DOHH2 (cell line): Measurements from ENCODE around the gene POLA1.

ENCODE experiments used
- H3F3A ChIP-seq: fragments of 200-600 bp; sonication (generic), shearing (Covaris generic); 2 replicates; pipeline ENCODE4 v1.6.0; 2016; ENCODE audit warnings: antibody characterized with exemption, mild to moderate bottlenecking; ENCODE audit not compliant: control insufficient read depth, insufficient read depth
- H3K27ac ChIP-seq: fragments of 200-600 bp; sonication (generic); 2 replicates; pipeline ENCODE4 v1.5.1; 2014; ENCODE audit warnings: low read depth, mild to moderate bottlenecking, low read length, moderate library complexity
- H3K27me3 ChIP-seq: fragments of 200-600 bp; sonication (generic); 2 replicates; pipeline ENCODE4 v1.6.1; 2014; ENCODE audit warnings: mild to moderate bottlenecking, low read length, mixed read lengths; ENCODE audit not compliant: control insufficient read depth
- H3K36me3 ChIP-seq: fragments of 200-600 bp; sonication (generic); 2 replicates; pipeline ENCODE4 v1.6.1; 2014; ENCODE audit warnings: mild to moderate bottlenecking, low read length, moderate library complexity, mixed read lengths; ENCODE audit not compliant: control insufficient read depth
- H3K4me1 ChIP-seq: fragments of 200-600 bp; sonication (generic); 2 replicates; pipeline ENCODE4 v1.6.1; 2014; ENCODE audit warnings: mild to moderate bottlenecking, low read length, mixed read lengths; ENCODE audit not compliant: control insufficient read depth
- H3K4me2 ChIP-seq: fragments of 200-600 bp; sonication (generic); 2 replicates; pipeline ENCODE4 v1.6.0; 2014; ENCODE audit warnings: mild to moderate bottlenecking, low read length, moderate library complexity
- H3K4me3 ChIP-seq: fragments of 200-600 bp; sonication (generic); 2 replicates; pipeline ENCODE4 v1.5.1; 2014; ENCODE audit warnings: mild to moderate bottlenecking, low read length, mixed read lengths
- H3K79me2 ChIP-seq: fragments of 200-600 bp; sonication (generic); 2 replicates; pipeline ENCODE4 v1.6.1; 2014; ENCODE audit warnings: mild to moderate bottlenecking, low read length, mixed read lengths; ENCODE audit not compliant: control insufficient read depth
- H3K9me2 ChIP-seq: fragments of 200-600 bp; sonication (generic); replicated peaks from 2 replicates; pipeline ENCODE4 v1.6.1; 2014; ENCODE audit warnings: mild to moderate bottlenecking, low read length, mixed read lengths; ENCODE audit not compliant: control insufficient read depth
- H3K9me3 ChIP-seq: fragments of 200-600 bp; sonication (generic); 2 replicates; pipeline ENCODE4 v1.6.1; 2014; ENCODE audit warnings: antibody characterized with exemption, low read length, mixed read lengths; ENCODE audit not compliant: control insufficient read depth, insufficient read depth
- H4K20me1 ChIP-seq: fragments of 200-600 bp; sonication (generic); 2 replicates; pipeline ENCODE4 v1.6.0; 2014; ENCODE audit warnings: low read depth, mild to moderate bottlenecking, antibody characterized with exemption, low read length, moderate library complexity; ENCODE audit not compliant: control insufficient read depth, insufficient read depth
- EZH2phosphoT487 ChIP-seq: fragments of 200-600 bp; sonication (generic); IDR thresholded peaks from 2 replicates; pipeline ENCODE4 v1.6.1; 2017; ENCODE audit warnings: borderline replicate concordance, mild to moderate bottlenecking, antibody characterized with exemption, low read length, moderate library complexity, mixed read lengths
- TF ChIP-seq, protein P1 (sequence below): fragments of 200-600 bp; sonication (generic); IDR thresholded peaks from one replicate; pipeline ENCODE4 v1.5.1; 2014; ENCODE audit warnings: antibody characterized with exemption, mild to moderate bottlenecking, low read depth, low read length; ENCODE audit not compliant: poor library complexity, severe bottlenecking

Gene POLA1

DNA sequence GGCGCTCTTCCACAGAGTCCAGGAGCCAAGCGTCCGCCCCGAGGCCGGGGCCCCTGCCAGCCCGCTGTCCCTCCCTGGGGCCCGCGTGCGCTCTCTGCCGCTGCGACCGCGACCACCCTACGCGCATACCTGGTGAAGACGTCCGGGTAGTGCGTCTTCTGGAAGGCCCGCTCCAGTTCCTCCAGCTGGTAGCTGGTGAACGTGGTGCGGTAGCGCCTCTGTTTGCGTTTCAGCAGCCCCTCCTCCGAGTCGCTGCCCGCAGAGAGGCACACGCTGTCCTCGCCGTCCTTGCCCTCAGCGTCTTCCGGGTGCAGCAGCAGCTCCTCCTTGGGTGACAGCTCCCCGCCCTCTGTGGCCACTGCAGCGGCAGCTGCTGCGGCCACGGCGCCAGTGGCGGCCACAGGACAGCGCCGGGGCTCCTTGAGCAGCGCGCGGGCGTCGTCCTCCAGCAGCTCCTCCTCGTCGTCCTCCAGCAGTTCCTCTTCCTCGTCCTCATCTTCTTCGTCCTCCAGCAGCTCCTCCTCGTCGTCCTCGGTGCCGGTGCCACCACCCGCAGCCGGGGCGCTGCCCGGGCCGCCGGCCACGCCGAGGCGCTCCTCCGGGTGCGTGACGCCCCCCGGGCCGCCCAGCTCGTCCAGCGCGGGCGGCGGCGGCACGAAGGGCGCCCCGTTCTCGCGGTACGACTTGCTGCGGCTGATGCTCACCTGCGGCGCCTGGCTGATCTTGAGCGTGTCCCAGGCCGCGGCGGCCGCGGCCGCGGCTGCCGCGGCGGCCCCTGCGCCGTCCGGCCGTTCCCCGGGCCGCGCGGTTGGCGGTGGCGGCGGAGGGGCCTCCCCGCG is 319.3 kb downstream of the POLA1 start:
- H3F3A ChIP-seq, result no peaks in the 10 kb centered on the region
- H4K20me1 ChIP-seq, result no peaks in the 10 kb centered on the region
- H3K36me3 ChIP-seq, result no peaks in the 10 kb centered on the region
- H3K79me2 ChIP-seq, result no peaks in the 10 kb centered on the region
- H3K9me3 ChIP-seq, result no peaks in the 10 kb centered on the region
- TF ChIP-seq, protein P1, sequence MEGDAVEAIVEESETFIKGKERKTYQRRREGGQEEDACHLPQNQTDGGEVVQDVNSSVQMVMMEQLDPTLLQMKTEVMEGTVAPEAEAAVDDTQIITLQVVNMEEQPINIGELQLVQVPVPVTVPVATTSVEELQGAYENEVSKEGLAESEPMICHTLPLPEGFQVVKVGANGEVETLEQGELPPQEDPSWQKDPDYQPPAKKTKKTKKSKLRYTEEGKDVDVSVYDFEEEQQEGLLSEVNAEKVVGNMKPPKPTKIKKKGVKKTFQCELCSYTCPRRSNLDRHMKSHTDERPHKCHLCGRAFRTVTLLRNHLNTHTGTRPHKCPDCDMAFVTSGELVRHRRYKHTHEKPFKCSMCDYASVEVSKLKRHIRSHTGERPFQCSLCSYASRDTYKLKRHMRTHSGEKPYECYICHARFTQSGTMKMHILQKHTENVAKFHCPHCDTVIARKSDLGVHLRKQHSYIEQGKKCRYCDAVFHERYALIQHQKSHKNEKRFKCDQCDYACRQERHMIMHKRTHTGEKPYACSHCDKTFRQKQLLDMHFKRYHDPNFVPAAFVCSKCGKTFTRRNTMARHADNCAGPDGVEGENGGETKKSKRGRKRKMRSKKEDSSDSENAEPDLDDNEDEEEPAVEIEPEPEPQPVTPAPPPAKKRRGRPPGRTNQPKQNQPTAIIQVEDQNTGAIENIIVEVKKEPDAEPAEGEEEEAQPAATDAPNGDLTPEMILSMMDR, result no peak
- TF ChIP-seq EZH2phosphoT487, result no peak
- no peak overlapping the region for H3K4me3 ChIP-seq
- no peaks in the 10 kb centered on the region for H3K4me1 ChIP-seq
- no peaks in the 10 kb centered on the region for H3K9me2 ChIP-seq
- H3K4me2 ChIP-seq, result no peak overlapping the region
- no peak overlapping the region for H3K27ac ChIP-seq
- peaks cover 30% of the 10 kb centered on the region for H3K27me3 ChIP-seq

DNA sequence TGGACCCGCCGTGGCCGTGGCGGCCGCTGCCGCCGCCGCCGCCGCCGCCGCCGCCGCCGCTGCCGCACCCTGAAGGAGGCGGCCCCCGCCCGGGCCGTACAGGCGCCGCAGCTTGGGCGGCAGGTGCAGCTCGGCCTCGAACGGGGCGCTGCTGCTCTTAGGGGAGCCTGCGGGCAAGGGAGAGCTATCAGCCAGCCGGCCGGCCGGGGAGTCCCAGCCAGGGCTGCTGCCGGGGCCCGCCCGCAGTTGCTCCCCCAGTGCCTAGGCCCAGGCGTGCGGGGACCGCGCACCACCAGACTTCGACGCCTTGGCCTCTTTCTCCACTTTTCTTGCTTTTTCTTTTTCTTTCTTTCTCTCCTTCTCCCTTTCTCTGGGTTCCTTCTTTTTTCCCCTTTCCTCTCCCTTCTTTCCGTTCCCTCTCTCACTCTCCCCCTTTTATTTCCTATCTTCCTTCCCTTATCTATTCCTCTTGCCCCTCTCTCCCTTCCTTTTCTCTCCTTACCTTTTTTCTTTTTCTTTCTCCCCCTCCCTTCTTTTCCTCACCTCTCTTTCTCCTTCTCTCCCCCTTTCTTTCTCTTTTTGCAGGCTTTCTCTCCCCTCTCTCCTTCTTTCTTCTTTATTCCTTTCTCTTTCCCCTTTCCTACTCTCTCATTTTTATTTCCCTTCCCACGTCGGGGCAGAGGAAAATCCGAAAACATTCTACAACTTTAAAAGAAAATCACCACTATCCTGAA is 320.1 kb downstream of the POLA1 start:
- 0 out of 2 replicates have a peak overlapping the region, but pooled peaks have one; percentile 16 for H3K4me2 ChIP-seq
- peaks cover 30% of the 10 kb centered on the region for H3K27me3 ChIP-seq
- TF ChIP-seq, protein P1, result no peak
- no peak for TF ChIP-seq EZH2phosphoT487
- no peaks in the 10 kb centered on the region for H3K4me1 ChIP-seq
- no peaks in the 10 kb centered on the region for H3F3A ChIP-seq
- H3K9me2 ChIP-seq, result no peaks in the 10 kb centered on the region
- H3K9me3 ChIP-seq, result no peaks in the 10 kb centered on the region
- no peaks in the 10 kb centered on the region for H3K79me2 ChIP-seq
- H3K4me3 ChIP-seq, result no peak overlapping the region
- no peaks in the 10 kb centered on the region for H4K20me1 ChIP-seq
- H3K36me3 ChIP-seq, result no peaks in the 10 kb centered on the region
- H3K27ac ChIP-seq, result no peak overlapping the region

DNA sequence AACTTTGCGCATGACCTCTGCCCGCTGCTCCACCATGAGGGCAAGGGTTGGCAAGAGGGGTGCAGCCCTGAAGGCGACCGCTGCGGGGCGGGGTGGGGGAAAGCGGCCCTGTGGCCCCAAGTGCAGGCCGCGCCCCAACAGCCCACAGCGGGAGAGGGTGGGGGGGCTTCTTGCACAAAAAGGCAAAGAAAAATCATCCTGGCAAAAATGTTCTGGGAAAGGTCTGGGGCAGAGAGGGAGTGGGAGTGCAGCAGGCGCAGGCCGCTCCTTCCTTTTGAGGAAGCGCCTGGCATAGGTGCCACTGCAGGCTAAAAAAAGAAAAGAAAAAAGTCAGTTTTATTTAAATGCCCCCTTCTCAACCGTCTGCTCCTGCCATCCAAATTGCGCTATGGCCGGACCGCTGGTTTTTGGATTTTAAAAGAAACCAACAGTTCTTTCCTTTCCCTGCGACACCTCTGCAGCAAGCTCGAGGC is 320.7 kb downstream of the POLA1 start:
- Histone ChIP-seq H4K20me1 (no peaks in the 10 kb centered on the region), H3K36me3 (no peaks in the 10 kb centered on the region), H3F3A (no peaks in the 10 kb centered on the region), H3K9me3 (no peaks in the 10 kb centered on the region), H3K4me3 (no peak overlapping the region), H3K4me1 (no peaks in the 10 kb centered on the region), H3K27ac (no peak overlapping the region), H3K9me2 (no peaks in the 10 kb centered on the region), H3K27me3 (peaks cover 28% of the 10 kb centered on the region), H3K4me2 (no peak overlapping the region), H3K79me2 (no peaks in the 10 kb centered on the region)
- TF ChIP-seq, protein P1, result no peak
- no peak for TF ChIP-seq EZH2phosphoT487
